Myocyte (in vitro differentiated cells): ENCODE measurements around the gene MIDN. TPM values are rescaled to one million over a fixed set of nuclear protein-coding genes. Genes with fewer than 3 reads are reported as not detected.
"Not testable (repeated sequence)": the region's sequence is repeated elsewhere in the genome, so short reads cannot be mapped to it uniquely, and the experiment has no call there.

ENCODE experiments used
- DNase-seq: peaks from one replicate; pipeline ENCODE4 v3.0.0-alpha.2; 2012; ENCODE audit warnings: low read depth
- total RNA-seq: library from RNA; depleted of rRNA; stranded (reverse); fragments of >200 nt; gene quantifications from 2 replicates; pipeline ENCODE4 v1.2.3, GENCODE V29; 2014

Gene MIDN
- total RNA-seq, 1 donor from 2014 or later = 17.2 TPM

DNA sequence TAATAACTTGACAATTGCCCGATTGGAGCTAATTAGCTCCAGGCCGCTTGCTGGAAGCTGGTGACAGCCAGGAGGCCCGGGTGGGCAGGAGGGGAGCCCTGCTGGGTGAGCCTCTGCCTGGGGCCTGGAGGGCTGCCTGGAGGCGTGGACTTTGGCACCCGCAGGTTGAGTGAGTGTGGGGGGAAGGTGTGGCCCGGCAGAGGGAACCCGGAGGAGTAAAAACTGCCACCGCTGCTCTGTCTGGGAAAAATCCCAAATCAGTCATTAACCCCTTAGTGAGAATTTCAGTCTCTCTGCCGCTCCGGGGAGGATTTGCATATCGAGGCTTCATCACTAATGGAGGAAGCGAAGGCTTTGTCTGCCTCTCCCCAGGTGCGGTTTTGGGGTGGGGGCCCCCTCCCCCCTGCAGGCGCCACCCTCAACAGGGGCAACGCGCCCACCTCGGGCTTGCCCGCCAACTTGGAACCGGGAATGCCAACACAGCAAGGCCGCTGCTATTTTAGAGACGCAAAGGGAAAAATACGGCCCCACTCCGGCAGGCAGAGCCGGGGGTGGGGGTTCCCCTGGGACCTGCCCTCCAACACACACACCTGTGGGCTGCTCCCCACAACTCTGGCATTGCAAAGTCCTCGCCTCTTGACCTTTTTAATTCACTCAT, 43.5 kb downstream of the MIDN start:
- DNase-seq = no peak

- no peak for DNase-seq
These were observed 44.2 kb downstream of the MIDN start for GRCh38 chr19:1292419-1293151.

DNA sequence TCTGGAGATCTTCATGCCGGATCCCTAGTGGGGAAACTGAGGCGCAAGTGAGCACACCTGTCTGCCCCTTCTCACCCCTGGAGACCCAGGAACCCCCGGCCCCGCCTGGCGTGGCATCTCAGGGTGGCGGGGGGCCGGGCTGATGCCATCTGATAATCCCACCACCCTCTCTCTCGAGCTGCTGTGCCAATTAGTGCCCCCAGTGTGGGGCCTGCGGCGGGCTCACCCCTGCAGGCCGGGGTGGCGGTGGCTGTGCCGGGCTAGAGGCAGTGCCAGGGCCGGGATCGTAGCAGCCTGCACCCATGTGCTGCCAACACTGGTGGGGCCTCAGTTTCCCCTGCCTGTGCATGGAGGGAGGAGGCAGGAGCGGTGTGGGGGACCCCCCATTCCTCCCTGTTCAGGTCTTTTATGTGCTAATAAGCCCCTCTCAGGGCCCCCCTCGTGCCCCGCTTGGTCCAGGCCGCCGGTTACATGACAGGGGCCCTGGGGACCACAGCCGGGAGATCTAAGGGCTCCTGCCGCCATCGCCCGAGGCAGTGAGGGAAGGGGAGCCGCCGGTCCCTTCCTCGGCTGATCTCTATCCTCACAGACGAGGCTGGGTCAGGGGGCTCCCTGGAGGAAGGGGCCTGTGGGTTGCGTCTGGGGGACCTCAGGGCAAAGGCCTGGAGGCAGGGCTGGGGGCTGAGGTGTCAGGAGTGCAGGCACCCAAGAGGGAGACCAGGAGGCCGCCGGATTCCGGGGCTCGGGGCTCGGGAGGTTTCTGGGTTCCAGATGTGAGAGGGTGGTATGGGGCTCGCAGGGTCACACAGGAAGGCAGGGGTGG, 45.6 kb downstream of the MIDN start:
- no peak for DNase-seq

DNA sequence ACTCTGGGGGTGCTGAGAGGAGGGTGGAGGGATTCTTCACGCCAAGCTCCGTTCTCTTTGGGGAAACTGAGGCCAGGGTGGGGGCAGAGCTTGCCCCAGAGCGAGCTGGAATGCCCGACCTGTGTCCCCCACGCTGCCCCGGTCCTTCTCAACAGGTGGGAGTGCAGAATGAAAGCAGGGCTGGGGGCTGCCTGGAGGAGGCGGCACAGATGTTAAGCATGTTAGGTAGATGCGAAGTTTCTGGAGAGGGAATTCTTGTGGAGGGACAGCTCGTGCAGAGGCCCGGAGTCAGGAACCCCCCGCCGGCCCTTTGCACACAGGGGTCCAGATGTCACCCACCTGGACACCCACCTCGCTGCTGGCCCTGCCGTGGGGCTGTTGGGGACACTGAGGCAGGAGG, 46.3 kb downstream of the MIDN start:
- no peak for DNase-seq

DNA sequence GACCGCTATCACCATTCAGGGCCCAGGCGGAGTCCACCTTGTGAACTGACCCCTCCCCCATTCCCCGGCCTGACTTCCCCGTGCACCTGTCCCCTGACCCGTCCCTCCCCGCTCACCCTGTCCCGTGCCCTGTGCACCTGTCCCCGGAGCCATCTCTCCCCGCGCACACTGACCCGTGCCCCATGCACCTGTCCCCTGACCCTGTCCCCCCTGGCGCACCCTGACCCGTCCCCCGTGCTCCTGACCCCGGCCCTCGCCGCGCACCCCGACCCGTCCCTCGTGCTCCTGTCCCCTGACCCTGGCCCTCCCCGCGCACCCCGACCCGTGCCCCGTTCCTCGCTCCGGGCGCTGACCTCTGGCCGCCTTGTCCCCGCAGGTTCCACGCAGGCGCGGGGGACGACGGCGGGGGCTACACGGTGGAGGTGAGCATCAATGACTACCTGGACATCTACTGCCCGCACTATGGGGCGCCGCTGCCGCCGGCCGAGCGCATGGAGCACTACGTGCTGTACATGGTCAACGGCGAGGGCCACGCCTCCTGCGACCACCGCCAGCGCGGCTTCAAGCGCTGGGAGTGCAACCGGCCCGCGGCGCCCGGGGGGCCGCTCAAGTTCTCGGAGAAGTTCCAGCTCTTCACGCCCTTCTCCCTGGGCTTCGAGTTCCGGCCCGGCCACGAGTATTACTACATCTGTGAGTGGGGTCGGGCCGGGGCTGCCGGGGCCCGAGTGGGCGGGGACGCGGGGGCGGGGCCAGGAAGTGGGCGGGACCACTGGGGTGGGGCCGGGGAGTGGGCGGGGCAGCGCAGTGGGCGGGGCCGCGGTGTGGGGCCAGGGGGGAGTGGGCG, 47.0 kb downstream of the MIDN start:
- DNase-seq = no peak

GRCh38 chr19:1296078-1296477, 47.7 kb downstream of the MIDN start:
- DNase-seq = no peak

DNA sequence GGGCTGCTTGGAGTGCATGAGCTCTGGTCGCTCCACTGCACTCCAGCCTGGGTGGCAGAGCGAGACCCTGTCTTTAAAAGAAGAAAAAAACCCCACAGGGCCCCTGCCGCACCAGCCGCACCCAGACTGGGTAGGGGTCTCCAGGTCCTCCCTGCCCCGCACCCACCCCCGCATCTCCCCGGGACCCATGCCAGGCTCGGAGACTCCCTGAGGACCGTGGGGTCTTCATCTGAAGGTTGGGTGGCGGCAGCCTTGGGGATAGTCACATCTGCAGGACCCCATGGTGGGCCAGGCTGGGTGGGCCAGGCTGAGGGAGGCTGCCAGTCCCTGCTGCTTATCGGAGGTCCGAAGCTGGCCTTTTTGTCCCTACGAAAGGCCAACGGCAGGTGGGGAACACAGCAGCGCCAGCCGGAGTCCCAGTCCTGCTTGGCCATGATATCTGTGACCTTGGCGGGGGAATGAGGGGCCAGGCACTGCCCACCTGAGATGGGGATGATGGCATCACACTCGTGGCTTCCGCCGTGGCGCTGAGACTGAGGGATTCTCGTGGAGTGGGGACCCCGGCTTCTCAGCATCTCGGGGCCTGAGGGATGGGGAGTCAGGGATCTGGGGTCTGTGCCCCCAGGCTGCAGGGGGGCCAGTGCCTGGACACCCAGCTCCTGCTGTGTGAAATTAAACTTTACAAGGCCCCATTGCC, 48.3 kb downstream of the MIDN start:
- DNase-seq = no peak

DNA sequence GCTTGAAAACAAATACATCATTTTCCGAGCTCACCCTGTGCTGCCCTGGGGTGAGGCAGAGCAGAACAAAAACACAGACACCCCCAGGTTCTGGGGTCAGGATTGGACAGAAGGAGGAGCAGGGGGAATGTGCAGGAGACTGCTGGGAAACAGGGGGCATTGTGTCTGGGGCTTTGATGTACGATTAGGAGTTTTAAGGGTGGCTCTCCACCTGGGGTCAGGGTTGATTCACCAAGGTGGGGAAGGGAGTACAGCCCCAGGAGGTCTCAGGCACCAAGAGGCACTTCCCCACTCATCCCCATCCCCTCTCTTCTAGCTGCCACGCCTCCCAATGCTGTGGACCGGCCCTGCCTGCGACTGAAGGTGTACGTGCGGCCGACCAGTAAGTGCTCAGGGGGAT, 49.9 kb downstream of the MIDN start:
- no peak for DNase-seq

- DNase-seq = no peak
These were observed 51.4 kb downstream of the MIDN start for GRCh38 chr19:1299801-1300200.

- DNase-seq = no peak
These were observed 52.5 kb downstream of the MIDN start for GRCh38 chr19:1300744-1301490.

GRCh38 chr19:1302533-1303239, 54.3 kb downstream of the MIDN start:
- no peak for DNase-seq

GRCh38 chr19:1304197-1304924, 56.0 kb downstream of the MIDN start:
- DNase-seq = no peak

DNA sequence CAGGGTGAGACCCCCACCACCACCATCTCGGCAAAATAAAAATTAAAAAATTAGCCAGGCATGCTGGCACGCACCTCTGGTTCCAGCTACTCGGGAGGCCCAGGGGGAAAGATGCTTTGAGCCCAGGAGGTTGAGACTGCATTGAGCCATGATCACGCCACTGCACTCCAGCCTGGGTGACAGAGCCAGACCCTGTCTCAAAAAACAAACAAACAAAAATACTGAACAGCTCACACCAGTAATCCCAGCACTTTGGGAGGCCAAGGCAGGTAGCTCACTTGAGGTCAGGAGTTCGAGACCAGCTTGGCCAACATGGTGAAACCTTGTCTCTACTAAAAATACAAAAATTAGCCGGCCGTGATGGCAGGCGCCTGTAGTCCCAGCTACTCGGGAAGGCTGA, 57.0 kb downstream of the MIDN start:
- DNase-seq = not testable (repeated sequence)

DNA sequence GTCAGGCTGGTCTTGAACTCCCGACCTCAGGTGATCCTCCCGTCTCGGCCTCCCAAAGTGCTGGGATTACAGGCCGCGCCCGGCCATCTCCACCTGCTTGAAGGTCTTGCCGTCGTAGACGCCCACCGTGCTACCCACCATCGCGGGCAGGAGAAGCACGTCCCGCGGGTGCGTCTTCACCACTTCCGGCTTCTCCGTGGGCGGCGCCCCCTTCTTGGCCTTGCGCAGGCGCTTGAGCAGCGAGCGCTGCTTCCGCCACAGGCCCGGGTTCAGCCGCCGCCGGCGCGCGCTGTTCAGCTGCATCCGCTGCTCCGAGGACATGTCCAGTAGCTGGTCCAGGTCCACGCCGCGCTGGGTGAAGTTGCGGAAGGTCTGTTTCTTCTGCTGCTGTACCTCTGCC, 58.9 kb downstream of the MIDN start:
- DNase-seq = no peak

- DNase-seq = no peak
These were observed 59.4 kb downstream of the MIDN start for GRCh38 chr19:1307755-1308303.

DNA sequence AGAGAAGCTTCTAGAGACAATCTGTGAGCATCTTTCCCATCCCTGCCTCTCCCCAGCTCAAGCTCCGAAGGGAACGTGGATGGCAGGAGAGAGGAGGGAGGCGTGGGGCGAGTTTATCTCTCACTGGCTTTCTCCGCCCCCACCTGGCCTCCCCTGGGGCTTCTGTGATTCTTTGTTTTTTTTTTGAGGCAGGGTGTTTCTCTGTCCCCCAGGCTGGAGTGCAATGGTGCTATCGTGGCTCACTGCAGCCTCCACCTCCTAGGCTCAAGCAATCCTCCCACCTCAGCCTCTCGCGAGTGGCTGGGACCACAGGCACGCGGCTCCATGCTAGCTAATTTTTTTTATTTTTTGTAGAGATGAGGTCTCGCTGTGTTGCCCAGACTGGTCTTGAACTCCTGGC, 60.3 kb downstream of the MIDN start:
- no peak for DNase-seq
